NB4 (cell line): ENCODE data around the gene RNF152.

Experiments
- CTCF ChIP-seq: IDR thresholded peaks from one replicate; pipeline ENCODE4 v1.5.1; 2012; ENCODE audit warnings: low read depth, low read length
- MAX ChIP-seq: IDR thresholded peaks from 2 replicates; pipeline ENCODE4 v1.6.1; 2011; ENCODE audit warnings: low read depth, low read length
- MYC ChIP-seq: IDR thresholded peaks from 2 replicates; pipeline ENCODE4 v1.6.1; 2011; ENCODE audit warnings: low read depth, low read length
- POLR2A ChIP-seq: IDR thresholded peaks from 2 replicates; pipeline ENCODE4 v1.6.1; 2011; ENCODE audit warnings: mild to moderate bottlenecking; ENCODE audit not compliant: insufficient read length; ENCODE audit errors: extremely low read depth

GRCh38 chr18:61898640-61899101 is 5.9 kb upstream of the RNF152 start:
- TF ChIP-seq CTCF: no peak
- no peak for TF ChIP-seq POLR2A
- no peak for TF ChIP-seq MAX
- TF ChIP-seq MYC: no peak
